Measurements from ENCODE around the gene TMEM235.

TMEM235 gene

GRCh38 chr17:78238823-78239488, 7.5 kb downstream of the TMEM235 start:
- H3K4me3 ChIP-seq (ENCODE audit: low read depth, low read length) = no peak overlapping the region
- TF ChIP-seq, protein P1, sequence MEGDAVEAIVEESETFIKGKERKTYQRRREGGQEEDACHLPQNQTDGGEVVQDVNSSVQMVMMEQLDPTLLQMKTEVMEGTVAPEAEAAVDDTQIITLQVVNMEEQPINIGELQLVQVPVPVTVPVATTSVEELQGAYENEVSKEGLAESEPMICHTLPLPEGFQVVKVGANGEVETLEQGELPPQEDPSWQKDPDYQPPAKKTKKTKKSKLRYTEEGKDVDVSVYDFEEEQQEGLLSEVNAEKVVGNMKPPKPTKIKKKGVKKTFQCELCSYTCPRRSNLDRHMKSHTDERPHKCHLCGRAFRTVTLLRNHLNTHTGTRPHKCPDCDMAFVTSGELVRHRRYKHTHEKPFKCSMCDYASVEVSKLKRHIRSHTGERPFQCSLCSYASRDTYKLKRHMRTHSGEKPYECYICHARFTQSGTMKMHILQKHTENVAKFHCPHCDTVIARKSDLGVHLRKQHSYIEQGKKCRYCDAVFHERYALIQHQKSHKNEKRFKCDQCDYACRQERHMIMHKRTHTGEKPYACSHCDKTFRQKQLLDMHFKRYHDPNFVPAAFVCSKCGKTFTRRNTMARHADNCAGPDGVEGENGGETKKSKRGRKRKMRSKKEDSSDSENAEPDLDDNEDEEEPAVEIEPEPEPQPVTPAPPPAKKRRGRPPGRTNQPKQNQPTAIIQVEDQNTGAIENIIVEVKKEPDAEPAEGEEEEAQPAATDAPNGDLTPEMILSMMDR (IDR thresholded peaks at IDR 0.05; ENCODE audit: low read depth, low read length, missing control alignments) = no peak
- DNase-seq (ENCODE audit: low read depth) = no peak

DNA sequence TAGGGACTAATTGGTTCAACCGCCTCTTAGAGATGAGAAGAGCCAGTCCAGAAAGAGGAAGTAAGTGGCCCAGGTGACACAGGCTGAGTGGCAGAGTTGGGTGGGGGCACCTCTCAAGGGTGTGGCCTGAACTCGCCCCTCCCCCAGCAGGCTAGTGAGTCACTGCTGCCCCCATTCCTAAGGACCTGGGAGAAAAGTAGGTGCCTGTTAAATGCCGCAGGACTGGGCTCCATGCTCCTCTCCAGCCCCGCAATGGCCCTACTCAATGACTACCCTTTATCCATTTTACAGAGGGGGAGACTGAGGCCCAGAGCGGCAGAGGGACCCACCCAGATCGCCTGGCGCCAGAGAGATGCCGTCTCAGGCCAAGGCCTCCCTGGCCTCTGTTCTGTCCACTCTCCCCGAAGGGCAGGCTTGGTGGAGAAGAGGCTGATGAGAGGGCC, 8.1 kb downstream of the TMEM235 start:
- DNase-seq (ENCODE audit: low read depth) = no peak
- no peak overlapping the region for H3K4me3 ChIP-seq (ENCODE audit: low read depth, low read length)
- TF ChIP-seq, protein P1 (IDR thresholded peaks at IDR 0.05; ENCODE audit: low read depth, low read length, missing control alignments) = no peak

- no peak overlapping the region for H3K4me3 ChIP-seq (ENCODE audit: low read depth, low read length)
- TF ChIP-seq, protein P1 (IDR thresholded peaks at IDR 0.05; ENCODE audit: low read depth, low read length, missing control alignments) = no peak
- no peak for DNase-seq (ENCODE audit: low read depth)
Observed at GRCh38 chr17:78240012-78240655, 8.7 kb downstream of the TMEM235 start.

GRCh38 chr17:78240839-78241238, 9.4 kb downstream of the TMEM235 start:
- no peak overlapping the region for H3K4me3 ChIP-seq (ENCODE audit: low read depth, low read length)
- no peak for DNase-seq (ENCODE audit: low read depth)
- TF ChIP-seq, protein P1 (IDR thresholded peaks at IDR 0.05; ENCODE audit: low read depth, low read length, missing control alignments) = no peak

GRCh38 chr17:78241277-78242023, 10.0 kb downstream of the TMEM235 start:
- TF ChIP-seq, protein P1 (IDR thresholded peaks at IDR 0.05; ENCODE audit: low read depth, low read length, missing control alignments) = no peak
- H3K4me3 ChIP-seq (ENCODE audit: low read depth, low read length) = no peak overlapping the region
- DNase-seq (ENCODE audit: low read depth) = no peak

DNA sequence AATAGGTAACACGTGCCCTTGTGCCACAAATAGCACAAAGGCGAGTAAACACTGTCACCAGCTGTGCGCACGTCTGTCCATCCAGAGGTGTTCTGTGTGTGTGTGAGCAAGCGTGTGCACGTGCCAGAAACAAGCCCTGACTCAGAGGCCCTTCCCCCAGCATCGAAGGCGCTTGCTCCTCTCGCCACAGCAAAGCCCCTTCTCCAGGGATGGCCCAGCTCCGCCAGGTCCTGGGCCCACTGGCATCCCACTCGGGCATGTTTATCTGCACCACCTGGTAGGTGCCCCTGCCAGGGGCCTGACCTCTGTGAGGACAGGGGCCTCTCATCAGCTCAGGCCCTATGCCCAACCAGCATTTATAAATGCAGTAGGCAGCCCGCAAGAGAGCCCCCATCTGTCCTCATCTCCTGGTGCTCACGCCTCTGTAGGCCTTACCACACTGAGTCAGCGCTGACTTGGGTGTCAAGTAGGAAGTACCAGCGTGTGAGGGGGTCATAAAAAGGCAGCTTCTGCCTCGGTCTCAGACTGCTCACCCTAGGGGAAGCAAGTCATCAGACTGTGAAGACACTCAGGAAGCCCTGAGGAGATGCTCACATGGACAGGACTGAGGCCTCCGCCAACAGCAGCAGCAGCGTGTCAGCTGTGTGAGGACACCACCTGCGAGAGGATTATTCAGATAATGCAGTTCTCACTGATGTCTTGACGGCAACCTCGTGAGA, 10.8 kb downstream of the TMEM235 start:
- TF ChIP-seq, protein P1 (IDR thresholded peaks at IDR 0.05; ENCODE audit: low read depth, low read length, missing control alignments) = no peak
- DNase-seq (ENCODE audit: low read depth) = no peak

More for the DNA sequence above, 10.8 kb downstream of the TMEM235 start:
- no peak overlapping the region for H3K4me3 ChIP-seq (ENCODE audit: low read depth, low read length)

Measured in GM12864 (cell line).